Measurements from ENCODE around the gene PRELID2. TPM values are rescaled to one million over a fixed set of nuclear protein-coding genes. Genes with fewer than 3 reads are reported as not detected.

PRELID2 gene
- polyA plus RNA-seq, 1 donor: 29.0 TPM

DNA sequence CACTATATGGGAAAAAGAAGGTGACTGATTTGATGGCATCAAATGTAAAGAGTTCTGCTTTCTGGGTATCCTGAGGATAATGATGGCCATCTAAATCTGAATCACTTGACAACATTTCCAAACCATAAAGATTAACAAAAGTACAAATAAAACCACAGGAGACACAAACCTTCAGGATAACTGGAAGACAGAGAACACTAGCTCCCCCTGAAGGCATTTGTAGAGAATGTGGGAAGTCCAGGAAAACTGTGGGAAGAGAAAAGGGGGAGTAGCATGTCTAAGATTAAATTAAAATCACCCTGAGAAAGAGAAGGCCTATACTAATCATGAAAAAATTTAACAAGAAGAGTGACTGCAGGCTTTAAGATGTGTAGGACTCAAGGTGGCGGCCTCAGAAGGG lies 116.2 kb downstream of the PRELID2 start:
- WGBS (ENCODE audit: insufficient coverage, low lambda C conversion rate): 88% methylated on average over 1 of the region's 1 CpG
- no peak overlapping the region for H3K27ac ChIP-seq (ENCODE audit: low read length)
- no peak overlapping the region for H3K4me3 ChIP-seq (ENCODE audit: low read length)
- no peak for DNase-seq
- no peaks in the 10 kb centered on the region for H3K9me3 ChIP-seq (ENCODE audit: control insufficient read depth, low read depth, low read length)
- no peaks in the 10 kb centered on the region for H3K36me3 ChIP-seq (ENCODE audit: control insufficient read depth, insufficient read depth, low read length)
- no peaks in the 10 kb centered on the region for H3K27me3 ChIP-seq (ENCODE audit: control insufficient read depth, insufficient read depth, low read length)
- H3K4me1 ChIP-seq (ENCODE audit: control insufficient read depth, insufficient read depth, low read length): no peaks in the 10 kb centered on the region

DNA sequence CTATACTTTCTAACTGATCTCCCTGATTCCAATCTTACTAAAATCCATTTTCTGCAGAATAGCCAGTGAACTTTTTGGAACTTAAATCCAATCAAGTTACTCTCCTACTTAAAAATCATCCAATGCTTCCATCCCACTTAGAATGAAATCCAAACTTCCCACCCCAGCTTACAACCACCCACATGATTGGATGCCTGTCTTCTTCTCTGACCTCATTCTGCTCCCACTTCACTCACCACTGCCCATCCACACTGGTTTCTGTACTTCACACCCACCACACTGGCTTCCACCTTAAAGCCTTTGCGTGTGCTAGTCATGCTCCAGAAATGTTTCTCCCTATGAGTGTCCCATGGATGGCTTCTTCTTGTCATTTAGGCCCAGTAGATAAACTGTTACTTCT lies 119.7 kb downstream of the PRELID2 start:
- no peaks in the 10 kb centered on the region for H3K4me1 ChIP-seq (ENCODE audit: control insufficient read depth, insufficient read depth, low read length)
- H3K27me3 ChIP-seq (ENCODE audit: control insufficient read depth, insufficient read depth, low read length): no peaks in the 10 kb centered on the region
- no peaks in the 10 kb centered on the region for H3K36me3 ChIP-seq (ENCODE audit: control insufficient read depth, insufficient read depth, low read length)
- WGBS (ENCODE audit: insufficient coverage, low lambda C conversion rate): no CpG with 5 or more reads among the region's 1 CpG
- H3K9me3 ChIP-seq (ENCODE audit: control insufficient read depth, low read depth, low read length): no peaks in the 10 kb centered on the region
- H3K4me3 ChIP-seq (ENCODE audit: low read length): no peak overlapping the region
- no peak for DNase-seq
- H3K27ac ChIP-seq (ENCODE audit: low read length): no peak overlapping the region

GRCh38 chr5:145712245-145712644 lies 122.9 kb downstream of the PRELID2 start:
- H3K36me3 ChIP-seq (ENCODE audit: control insufficient read depth, insufficient read depth, low read length): no peaks in the 10 kb centered on the region
- H3K27ac ChIP-seq (ENCODE audit: low read length): no peak overlapping the region
- H3K27me3 ChIP-seq (ENCODE audit: control insufficient read depth, insufficient read depth, low read length): no peaks in the 10 kb centered on the region
- DNase-seq: no peak
- H3K9me3 ChIP-seq (ENCODE audit: control insufficient read depth, low read depth, low read length): no peaks in the 10 kb centered on the region
- H3K4me1 ChIP-seq (ENCODE audit: control insufficient read depth, insufficient read depth, low read length): no peaks in the 10 kb centered on the region
- WGBS (ENCODE audit: insufficient coverage, low lambda C conversion rate): 100% methylated on average over 1 of the region's 2 CpGs
- H3K4me3 ChIP-seq (ENCODE audit: low read length): no peak overlapping the region

- DNase-seq: no peak
Measured at GRCh38 chr5:145711417-145711816, 123.7 kb downstream of the PRELID2 start.

More at GRCh38 chr5:145711417-145711816, 123.7 kb downstream of the PRELID2 start:
- Histone ChIP-seq H3K27ac (ENCODE audit: low read length) (no peak overlapping the region), H3K4me3 (ENCODE audit: low read length) (no peak overlapping the region), H3K36me3 (ENCODE audit: control insufficient read depth, insufficient read depth, low read length) (no peaks in the 10 kb centered on the region), H3K27me3 (ENCODE audit: control insufficient read depth, insufficient read depth, low read length) (no peaks in the 10 kb centered on the region), H3K4me1 (ENCODE audit: control insufficient read depth, insufficient read depth, low read length) (no peaks in the 10 kb centered on the region), H3K9me3 (ENCODE audit: control insufficient read depth, low read depth, low read length) (no peaks in the 10 kb centered on the region)
- no CpG with 5 or more reads among the region's 3 CpGs for WGBS (ENCODE audit: insufficient coverage, low lambda C conversion rate)

Other genes starting within 250 kb of the PRELID2 start
- gene GRXCR2, start 37.7 kb upstream of the PRELID2 start, polyA plus RNA-seq: 0.03 TPM
- gene SH3RF2, start 101.2 kb upstream of the PRELID2 start, polyA plus RNA-seq: 31.9 TPM

Data from large intestine (tissue), 3 donors.